ENCODE results near the gene MYOF. TPM values are rescaled to one million over a fixed set of nuclear protein-coding genes. Genes with fewer than 3 reads are reported as not detected.

The MYOF gene
- total RNA-seq, 2 donors from 2014 or later = 21.1 to 25.7 TPM

DNA sequence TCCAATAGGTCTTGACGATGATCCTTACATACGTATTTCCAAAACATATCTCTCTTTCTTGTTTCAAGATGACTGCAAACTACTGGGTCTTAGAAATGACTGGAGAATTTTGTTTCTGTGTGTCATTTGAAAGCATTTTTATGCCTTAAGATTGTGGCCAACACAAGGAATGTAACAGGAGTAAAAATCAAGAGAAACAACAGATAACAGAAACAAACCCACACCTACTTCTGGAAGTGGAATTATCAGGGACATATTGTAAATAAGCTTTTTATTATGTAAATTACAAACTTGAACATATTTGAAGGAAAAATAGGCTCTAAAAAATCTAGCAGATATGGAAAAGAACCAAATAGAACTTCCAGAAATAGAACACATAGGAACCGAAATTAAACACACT, 212.9 kb downstream of the MYOF start:
- H3K4me3 ChIP-seq = no peak overlapping the region
- no peaks in the 10 kb centered on the region for H3K9me3 ChIP-seq
- no peaks in the 10 kb centered on the region for H3K36me3 ChIP-seq (replicated peaks in 1 of 2; ENCODE audit: insufficient read depth in 1 of 2, low read depth in 2 of 2)
- no peak for TF ChIP-seq POLR2A (IDR thresholded peaks at IDR 0.05)
- TF ChIP-seq, protein P1, sequence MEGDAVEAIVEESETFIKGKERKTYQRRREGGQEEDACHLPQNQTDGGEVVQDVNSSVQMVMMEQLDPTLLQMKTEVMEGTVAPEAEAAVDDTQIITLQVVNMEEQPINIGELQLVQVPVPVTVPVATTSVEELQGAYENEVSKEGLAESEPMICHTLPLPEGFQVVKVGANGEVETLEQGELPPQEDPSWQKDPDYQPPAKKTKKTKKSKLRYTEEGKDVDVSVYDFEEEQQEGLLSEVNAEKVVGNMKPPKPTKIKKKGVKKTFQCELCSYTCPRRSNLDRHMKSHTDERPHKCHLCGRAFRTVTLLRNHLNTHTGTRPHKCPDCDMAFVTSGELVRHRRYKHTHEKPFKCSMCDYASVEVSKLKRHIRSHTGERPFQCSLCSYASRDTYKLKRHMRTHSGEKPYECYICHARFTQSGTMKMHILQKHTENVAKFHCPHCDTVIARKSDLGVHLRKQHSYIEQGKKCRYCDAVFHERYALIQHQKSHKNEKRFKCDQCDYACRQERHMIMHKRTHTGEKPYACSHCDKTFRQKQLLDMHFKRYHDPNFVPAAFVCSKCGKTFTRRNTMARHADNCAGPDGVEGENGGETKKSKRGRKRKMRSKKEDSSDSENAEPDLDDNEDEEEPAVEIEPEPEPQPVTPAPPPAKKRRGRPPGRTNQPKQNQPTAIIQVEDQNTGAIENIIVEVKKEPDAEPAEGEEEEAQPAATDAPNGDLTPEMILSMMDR (IDR thresholded peaks at IDR 0.05) = no peak
- no peak overlapping the region for H3K27ac ChIP-seq
- no peaks in the 10 kb centered on the region for H3K4me1 ChIP-seq
- intact Hi-C loops (cut with DNase I) = no loop called here
- ATAC-seq (no peak), DNase-seq (no peak)
- no peaks in the 10 kb centered on the region for H3K27me3 ChIP-seq
- WGBS, 2 donors = 89 to 91% methylated on average over 3 of the region's 3 CpGs

DNA sequence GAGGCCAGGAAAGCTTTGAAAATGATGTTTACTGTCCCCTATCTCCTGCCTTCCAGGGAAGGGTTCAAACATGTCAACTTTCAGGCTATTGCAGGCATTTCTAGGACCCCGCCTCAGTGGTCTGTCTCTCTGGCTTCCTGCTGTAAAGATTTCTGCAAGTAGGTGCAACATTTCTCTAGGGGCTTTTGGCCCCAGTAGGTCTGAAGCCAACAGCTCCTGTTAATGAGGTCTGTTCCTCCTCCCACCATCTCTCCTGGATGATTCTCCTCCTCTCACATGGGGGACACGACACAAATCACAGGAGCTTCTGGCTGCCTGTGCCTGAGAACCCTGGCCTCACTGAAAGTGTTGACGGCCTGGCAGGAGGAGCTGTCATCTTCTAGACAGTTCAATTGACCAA, 214.1 kb downstream of the MYOF start:
- H3K27ac ChIP-seq = no peak overlapping the region
- DNase-seq (no peak), ATAC-seq (no peak)
- no peak overlapping the region for H3K4me3 ChIP-seq
- intact Hi-C loops (cut with DNase I) = no loop called here
- WGBS, 2 donors = 66 to 67% methylated on average over 3 of the region's 3 CpGs
- H3K9me3 ChIP-seq = no peaks in the 10 kb centered on the region
- H3K36me3 ChIP-seq (replicated peaks in 1 of 2; ENCODE audit: insufficient read depth in 1 of 2, low read depth in 2 of 2) = no peaks in the 10 kb centered on the region
- TF ChIP-seq POLR2A (IDR thresholded peaks at IDR 0.05) = no peak
- no peaks in the 10 kb centered on the region for H3K27me3 ChIP-seq
- H3K4me1 ChIP-seq = no peaks in the 10 kb centered on the region

DNA sequence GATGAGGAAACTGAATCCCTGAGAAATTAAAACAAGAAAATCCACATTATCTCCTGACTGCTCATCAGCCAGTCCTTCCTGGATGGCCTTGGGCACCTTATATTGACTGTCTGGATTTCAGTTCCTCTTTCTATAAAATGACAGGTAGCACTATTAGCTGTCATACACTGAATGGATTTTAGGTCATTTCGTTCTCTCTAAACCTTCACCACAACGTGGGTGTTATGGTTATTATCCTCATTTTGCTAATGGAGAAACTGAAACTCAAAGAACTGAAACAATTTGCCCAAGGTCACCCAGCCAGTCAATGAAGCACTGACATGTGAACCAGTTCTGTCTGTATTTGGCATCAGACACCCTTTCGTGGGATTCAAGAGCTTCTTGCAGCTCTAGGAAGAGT, 214.6 kb downstream of the MYOF start:
- Histone ChIP-seq H3K4me3 (no peak overlapping the region), H3K4me1 (no peaks in the 10 kb centered on the region), H3K9me3 (no peaks in the 10 kb centered on the region), H3K27ac (no peak overlapping the region), H3K36me3 (replicated peaks in 1 of 2; ENCODE audit: insufficient read depth in 1 of 2, low read depth in 2 of 2) (no peaks in the 10 kb centered on the region), H3K27me3 (no peaks in the 10 kb centered on the region)
- DNase-seq (no peak), ATAC-seq (no peak)
- 29 to 30% methylated on average over 3 of the region's 3 CpGs for WGBS, 2 donors
- TF ChIP-seq, protein P1 (IDR thresholded peaks at IDR 0.05) = no peak
- no peak for TF ChIP-seq POLR2A (IDR thresholded peaks at IDR 0.05)
- intact Hi-C loops (cut with DNase I) = no loop called here

DNA sequence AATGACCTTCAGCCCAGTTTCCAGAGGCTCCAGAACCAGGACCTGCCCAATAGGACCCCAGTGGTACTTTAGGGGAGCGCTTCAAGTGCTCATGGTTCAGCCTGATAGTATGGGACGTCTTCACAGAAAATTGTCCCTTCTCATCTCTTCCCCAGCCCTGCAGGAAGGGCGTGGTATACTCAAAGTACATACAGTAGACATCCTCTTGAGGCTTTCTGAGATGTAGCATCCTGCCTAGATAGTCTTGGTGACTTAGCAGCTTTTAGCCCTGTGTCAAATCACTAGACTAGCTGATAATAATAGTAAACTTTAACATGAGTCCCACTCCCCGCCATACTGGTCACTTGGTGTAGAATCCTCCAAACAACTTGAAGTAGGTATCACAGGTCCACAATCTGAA, 215.3 kb downstream of the MYOF start:
- Histone ChIP-seq H3K27me3 (no peaks in the 10 kb centered on the region), H3K27ac (no peak overlapping the region), H3K4me1 (no peaks in the 10 kb centered on the region), H3K4me3 (no peak overlapping the region), H3K9me3 (no peaks in the 10 kb centered on the region), H3K36me3 (replicated peaks in 1 of 2; ENCODE audit: insufficient read depth in 1 of 2, low read depth in 2 of 2) (no peaks in the 10 kb centered on the region)
- TF ChIP-seq POLR2A (IDR thresholded peaks at IDR 0.05) = no peak
- TF ChIP-seq, protein P1 (IDR thresholded peaks at IDR 0.05) = no peak
- ATAC-seq (no peak), DNase-seq (no peak)
- WGBS, 2 donors = 74 to 86% methylated on average over 4 of the region's 4 CpGs
- intact Hi-C loops (cut with DNase I) = no loop called here

DNA sequence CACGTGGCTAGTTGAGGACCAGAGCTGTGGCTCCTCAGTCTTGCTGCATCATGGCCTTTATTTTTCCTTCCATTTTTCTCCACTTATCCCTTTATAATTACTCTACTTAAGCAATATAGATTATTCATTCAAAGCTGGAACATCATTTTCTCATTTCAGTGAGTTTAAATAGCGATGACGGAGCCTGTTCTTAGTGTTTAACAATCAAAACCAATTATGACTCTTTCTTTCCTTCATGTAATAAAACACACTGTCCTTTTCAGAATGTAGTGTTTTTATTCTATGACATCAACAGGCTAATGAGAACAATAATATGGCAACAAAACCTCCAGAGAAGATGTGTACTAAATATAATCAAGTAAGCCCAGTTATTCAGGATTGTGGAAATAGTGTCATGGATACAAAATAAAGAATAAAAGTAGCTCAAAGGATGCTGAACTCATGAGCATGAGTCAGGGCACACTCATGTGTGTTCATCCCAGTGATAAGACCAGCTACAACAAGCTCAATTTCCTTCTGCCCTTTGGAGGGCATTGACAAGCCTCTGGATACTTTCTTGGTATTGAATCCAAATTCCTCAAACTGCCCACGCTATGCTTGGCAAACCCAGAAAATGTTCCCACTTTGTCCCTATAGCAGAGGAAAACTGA, 220.0 kb downstream of the MYOF start:
- no peak for DNase-seq

More for the DNA sequence above, 220.0 kb downstream of the MYOF start:
- Histone ChIP-seq H3K4me3 (no peak overlapping the region), H3K27ac (no peak overlapping the region), H3K4me1 (no peaks in the 10 kb centered on the region), H3K27me3 (no peaks in the 10 kb centered on the region), H3K9me3 (no peaks in the 10 kb centered on the region), H3K36me3 (replicated peaks in 1 of 2; ENCODE audit: insufficient read depth in 1 of 2, low read depth in 2 of 2) (no peaks in the 10 kb centered on the region)
- intact Hi-C loops (cut with DNase I) = no loop called here
- 86 to 90% methylated on average over 4 of the region's 4 CpGs for whole genome bisulfite sequencing, 2 donors
- TF ChIP-seq POLR2A (IDR thresholded peaks at IDR 0.05) = no peak
- TF ChIP-seq, protein P1 (IDR thresholded peaks at IDR 0.05) = no peak
- no peak for ATAC-seq
